Measurements from ENCODE around the gene PTPRG. TPM values are rescaled to one million over a fixed set of nuclear protein-coding genes. Genes with fewer than 3 reads are reported as not detected.

Gene PTPRG
- total and polyA plus RNA-seq, 8 donors = 50.9 to 88.4 (median 54.4) TPM

DNA sequence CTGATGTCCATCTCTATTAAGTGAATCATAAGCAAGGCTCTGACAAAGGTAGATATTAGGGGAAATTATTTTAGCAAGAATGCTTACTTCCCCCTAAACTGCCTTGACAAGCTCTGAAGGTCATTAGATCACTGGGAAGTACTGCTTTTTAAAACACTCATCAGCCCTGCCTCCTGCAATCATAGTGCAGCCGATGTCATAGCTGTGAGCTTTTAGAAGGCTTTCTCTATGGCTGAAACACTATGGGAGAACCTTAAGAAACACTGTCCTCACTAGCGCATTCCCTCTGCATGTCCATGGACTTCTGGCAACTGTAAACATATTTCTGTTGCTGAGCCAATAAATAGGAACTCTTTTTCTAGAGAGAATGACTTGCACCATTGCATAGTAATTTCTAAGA, 38.7 kb upstream of the PTPRG start:
- Histone ChIP-seq H3K4me1 (no peaks in the 10 kb centered on the region), H3K36me3 (no peaks in the 10 kb centered on the region), H3K27ac (no peak overlapping the region), H3K27me3 (no peaks in the 10 kb centered on the region), H3K4me3 (no peak overlapping the region), H3K9me3 (no peaks in the 10 kb centered on the region)
- peak in 2 of 4 donors; percentile 16 to 22 for DNase-seq
- intact Hi-C loops (cut with DNase I) = no loop called here
- TF ChIP-seq, protein P1, sequence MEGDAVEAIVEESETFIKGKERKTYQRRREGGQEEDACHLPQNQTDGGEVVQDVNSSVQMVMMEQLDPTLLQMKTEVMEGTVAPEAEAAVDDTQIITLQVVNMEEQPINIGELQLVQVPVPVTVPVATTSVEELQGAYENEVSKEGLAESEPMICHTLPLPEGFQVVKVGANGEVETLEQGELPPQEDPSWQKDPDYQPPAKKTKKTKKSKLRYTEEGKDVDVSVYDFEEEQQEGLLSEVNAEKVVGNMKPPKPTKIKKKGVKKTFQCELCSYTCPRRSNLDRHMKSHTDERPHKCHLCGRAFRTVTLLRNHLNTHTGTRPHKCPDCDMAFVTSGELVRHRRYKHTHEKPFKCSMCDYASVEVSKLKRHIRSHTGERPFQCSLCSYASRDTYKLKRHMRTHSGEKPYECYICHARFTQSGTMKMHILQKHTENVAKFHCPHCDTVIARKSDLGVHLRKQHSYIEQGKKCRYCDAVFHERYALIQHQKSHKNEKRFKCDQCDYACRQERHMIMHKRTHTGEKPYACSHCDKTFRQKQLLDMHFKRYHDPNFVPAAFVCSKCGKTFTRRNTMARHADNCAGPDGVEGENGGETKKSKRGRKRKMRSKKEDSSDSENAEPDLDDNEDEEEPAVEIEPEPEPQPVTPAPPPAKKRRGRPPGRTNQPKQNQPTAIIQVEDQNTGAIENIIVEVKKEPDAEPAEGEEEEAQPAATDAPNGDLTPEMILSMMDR (IDR thresholded peaks at IDR 0.05) = no peak
- ATAC-seq = no peak

DNA sequence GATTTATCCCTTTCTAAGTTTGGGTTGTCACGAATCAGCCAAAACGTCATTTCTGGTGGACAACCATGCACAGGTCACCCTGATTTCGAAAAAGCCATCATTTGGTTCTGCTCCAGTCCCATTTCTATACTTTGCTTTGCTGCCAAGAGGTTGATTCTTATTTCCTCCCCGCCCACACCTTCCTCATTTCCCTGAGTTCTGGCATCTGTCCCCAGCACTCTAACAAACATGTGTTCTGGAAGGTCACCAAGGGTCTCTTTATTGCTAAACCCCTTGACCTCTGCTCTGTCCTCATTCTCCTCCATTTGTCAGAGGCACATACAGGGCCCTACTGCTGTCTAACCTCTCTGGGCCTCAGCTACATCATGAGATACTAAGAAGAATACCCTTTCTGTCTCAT, 36.4 kb upstream of the PTPRG start:
- Histone ChIP-seq H3K4me1 (no peaks in the 10 kb centered on the region), H3K9me3 (no peaks in the 10 kb centered on the region), H3K4me3 (no peak overlapping the region), H3K36me3 (no peaks in the 10 kb centered on the region), H3K27ac (no peak overlapping the region), H3K27me3 (no peaks in the 10 kb centered on the region)
- ATAC-seq = no peak
- DNase-seq = no peak
- TF ChIP-seq, protein P1 (IDR thresholded peaks at IDR 0.05) = no peak
- intact Hi-C loops (cut with DNase I) = no loop called here

DNA sequence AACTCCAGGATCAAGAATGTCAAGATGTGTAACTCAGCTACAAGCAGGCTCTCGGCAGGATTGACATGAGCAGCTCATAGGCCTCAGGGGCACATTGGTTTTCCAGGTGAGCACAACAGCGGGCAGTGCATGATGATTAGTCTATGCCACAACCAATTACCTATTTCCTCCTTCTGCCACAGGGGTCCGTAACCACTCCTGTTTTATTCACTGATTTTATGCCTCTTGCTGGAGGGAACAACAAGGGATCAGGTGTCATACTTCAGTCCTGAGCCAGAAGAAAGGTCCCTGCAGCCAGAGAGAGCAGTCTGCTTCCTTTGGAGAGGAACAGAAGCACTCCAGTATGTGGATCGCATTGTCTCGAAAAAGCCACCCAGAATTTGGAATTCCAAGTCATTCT, 35.1 kb upstream of the PTPRG start:
- Histone ChIP-seq H3K4me1 (no peaks in the 10 kb centered on the region), H3K36me3 (no peaks in the 10 kb centered on the region), H3K4me3 (no peak overlapping the region), H3K27me3 (no peaks in the 10 kb centered on the region), H3K27ac (no peak overlapping the region), H3K9me3 (no peaks in the 10 kb centered on the region)
- no peak for ATAC-seq
- DNase-seq = no peak
- TF ChIP-seq, protein P1 (IDR thresholded peaks at IDR 0.05) = no peak
- intact Hi-C loops (cut with DNase I) = no loop called here

DNA sequence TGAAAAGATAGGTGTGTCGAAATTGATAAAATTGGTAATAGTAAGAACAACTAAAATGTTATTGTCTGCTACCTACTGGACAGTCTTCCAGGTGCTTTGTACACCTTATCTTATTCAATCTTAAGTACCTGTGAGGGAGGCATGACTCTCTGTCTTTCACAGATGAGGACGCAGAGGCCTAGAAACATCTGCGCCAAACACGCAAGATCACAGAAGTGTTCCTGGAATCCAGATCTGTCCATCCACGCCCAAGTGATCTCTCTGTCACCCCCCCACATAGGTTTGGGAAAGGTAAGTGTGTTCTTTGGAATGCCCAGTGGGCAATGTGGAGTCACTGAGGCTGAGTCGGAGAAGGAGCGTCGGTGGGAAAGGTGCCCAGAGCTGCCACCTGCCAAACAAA, 34.4 kb upstream of the PTPRG start:
- Histone ChIP-seq H3K27ac (no peak overlapping the region), H3K4me3 (no peak overlapping the region), H3K4me1 (no peaks in the 10 kb centered on the region), H3K9me3 (no peaks in the 10 kb centered on the region), H3K36me3 (no peaks in the 10 kb centered on the region), H3K27me3 (no peaks in the 10 kb centered on the region)
- DNase-seq (no peak), ATAC-seq (no peak)
- intact Hi-C loops (cut with DNase I) = no loop called here
- TF ChIP-seq, protein P1 (IDR thresholded peaks at IDR 0.05) = no peak

DNA sequence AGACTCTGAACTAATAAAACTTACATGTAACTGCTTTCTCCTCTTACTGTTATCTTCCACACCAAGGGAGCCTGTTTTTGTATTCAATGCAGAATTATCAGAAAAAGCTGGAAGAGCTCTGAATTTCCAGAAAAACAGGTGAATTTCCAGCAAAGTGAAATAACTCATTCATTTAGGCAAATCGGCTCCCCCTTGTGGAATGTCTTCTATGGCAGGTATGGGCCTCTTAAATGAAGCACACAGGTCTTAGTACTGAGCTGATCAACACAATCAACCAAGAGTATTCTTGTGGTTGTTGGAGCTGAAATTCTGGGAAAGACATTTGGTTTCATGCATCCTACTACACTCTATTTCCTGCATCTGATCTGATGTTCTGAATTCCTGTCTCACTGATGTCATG, 31.0 kb upstream of the PTPRG start:
- TF ChIP-seq, protein P1 (IDR thresholded peaks at IDR 0.05) = peak; percentile 24 to 28
- Histone ChIP-seq H3K4me1 (no peaks in the 10 kb centered on the region), H3K9me3 (no peaks in the 10 kb centered on the region), H3K4me3 (no peak overlapping the region), H3K27me3 (no peaks in the 10 kb centered on the region), H3K36me3 (no peaks in the 10 kb centered on the region), H3K27ac (no peak overlapping the region)
- DNase-seq = peak in 1 of 4 donors; percentile 32
- intact Hi-C loops (cut with DNase I) = no loop called here
- peak; percentile 33 for ATAC-seq

All from left lung (tissue), 10 donors.